Astrocyte of the hippocampus (primary cell): Measurements from ENCODE around the gene PPP1R14B.

ENCODE experiments used
- DNase-seq: peaks from one replicate; pipeline ENCODE4 v3.0.0; 2011; ENCODE audit warnings: low read depth, low spot score

PPP1R14B gene

DNA sequence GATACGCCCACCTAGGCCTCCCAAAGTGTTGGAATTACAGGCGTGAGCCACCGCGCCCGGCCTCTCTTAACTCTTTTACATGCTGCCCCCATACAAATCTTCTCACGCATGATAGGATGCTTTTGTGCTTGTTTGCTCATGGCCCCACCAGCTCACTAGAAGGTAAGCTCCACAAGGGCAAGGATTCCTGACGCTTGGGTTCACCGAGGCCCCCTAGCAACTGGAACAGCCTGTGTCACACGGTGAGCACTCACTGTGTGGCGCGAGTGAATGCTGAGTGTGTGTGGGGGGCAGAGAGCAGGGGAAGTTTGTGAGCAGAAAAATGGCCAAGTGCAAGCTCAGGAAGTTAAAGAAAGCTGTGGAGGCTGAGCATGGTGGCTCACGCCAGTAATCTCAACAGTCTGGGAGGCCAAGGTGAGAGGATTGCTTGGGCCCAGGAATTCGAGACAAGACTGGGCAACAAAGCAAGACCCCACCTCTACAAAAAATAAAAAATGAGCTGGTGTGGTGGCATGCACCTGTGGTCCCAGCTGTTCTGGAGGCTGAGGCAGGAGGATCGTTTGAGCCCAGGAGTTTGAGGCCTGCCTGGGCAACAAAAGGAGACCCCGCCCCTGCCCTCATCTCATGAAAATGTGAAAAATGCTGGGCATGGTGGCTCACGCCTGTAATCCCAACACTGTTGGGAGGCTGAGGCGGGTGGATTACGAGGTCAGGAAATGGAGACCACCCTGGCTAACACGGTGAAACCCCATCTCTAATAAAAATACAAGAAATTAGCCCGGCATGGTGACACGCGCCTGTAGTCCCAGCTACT is 35.4 kb upstream of the PPP1R14B start:
- DNase-seq = no peak

DNA sequence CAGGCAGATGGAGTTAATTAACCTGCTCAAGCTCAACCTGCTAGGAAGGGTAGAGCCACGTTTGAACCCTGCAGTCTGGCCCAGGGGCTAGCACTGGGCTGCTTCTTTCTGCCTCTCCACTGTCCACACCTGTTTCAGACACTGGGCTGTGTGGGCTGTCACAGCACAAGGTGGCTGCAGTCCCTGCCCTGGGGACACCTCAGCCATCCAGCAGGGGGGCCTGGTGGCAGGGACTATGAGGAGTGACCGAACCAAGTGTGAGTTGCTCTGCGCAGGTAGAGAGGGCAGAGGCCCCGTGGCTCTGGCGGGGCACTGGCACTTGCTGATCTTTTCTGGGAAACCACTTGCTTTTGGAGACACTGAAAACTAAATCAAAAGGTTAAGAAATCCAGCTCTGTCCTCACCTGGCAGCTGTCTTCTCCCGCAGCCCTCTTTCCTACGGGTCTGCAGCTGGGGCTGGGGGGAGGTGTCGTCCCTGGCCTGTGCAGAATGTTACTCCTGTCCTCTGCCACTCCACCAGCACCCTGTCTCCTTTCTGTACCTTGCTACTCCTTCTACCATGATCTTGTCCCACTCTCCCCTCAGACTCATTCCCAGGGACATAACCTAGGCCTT is 31.9 kb upstream of the PPP1R14B start:
- DNase-seq = no peak

DNA sequence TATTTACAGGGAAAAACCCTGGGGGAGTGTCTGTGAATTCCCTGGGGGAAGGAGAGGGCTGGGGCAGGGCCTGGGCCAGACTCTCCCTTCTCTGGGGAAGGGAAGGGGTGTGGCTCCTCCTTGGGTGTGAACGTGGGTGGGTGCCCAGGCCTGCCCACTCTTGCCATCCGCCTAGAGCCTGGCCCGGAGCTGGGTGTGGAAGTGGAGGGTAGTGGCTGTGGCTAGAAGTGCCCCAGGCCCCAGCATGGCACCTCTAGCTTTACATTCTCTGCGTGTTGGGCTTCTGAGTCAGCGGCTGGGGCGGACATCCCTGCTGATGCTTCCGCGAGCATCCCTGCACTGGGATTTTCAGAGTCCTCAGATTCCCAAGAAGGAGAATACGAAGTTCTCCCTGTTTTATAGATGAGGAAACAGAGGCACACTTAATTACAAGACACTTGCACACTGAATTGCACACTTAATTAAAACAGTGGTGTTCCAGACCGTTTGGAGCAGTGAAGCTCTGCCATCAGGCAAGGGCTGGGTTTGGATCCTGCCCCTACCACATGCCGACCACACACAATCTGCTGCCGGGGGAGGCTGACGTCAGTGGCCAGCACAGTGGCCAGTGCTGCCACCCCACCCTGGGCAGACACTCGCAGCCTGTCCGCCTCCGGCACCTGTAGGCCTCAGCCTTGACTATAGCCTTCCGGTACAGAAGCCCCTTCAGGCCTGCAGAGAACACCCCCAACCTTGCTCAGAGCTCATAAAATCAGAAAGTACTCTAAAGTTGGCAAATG is 30.1 kb upstream of the PPP1R14B start:
- no peak for DNase-seq

DNA sequence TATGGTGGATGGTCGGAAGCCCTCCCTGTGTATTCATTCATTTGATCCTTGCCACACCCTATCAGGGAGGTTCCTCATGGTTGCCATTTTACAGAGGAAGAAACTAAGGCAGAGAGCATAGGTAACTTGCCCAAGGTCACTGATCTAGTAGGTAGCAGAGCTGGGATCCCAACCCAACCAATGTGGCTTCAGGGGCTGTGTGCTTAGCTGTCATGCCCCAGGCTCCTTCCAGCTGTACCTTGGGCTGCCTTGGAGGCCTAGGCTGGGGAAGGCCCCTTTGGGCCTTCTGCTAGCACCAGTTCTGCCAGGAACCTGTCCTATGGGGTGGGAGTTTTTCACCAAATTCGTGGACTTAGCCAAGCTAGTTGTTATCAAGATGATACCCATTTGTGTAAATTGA is 29.1 kb upstream of the PPP1R14B start:
- DNase-seq = no peak

DNA sequence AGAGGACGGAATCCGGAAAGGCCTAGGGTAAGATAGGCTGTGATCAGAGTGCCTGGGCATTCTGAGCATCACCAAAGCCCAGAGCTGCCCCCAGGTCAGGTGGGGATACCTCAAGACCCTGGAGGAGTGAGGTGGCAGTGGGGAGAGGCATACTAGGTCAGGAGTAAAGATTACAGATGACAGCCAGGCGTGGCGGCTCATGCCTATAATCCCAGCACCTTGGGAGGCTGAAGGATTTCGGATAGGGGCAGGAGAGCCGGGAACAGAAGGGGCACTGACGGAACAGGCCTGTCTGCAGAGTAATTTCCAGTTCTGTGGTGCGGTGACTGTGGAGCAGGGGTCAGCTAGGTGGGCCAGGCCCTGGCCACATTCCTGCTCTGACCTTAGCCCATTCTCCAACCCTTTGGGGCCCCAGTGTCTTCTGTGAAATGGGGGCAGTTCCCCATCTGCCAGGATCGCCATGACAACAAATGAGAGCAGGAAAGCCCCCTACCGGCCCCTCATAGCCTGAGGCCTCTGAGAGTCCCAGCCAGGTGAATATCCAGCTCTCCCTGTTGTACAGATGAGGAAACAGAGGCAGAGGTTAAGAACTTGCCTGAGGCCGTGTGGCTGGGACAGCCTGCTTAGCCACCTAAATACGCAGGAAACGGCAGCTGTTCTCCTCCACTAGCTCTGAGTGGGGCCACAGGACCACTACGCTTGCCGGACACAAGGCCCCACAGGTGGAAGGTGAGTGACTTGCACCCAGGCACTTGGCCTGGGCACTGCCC is 28.5 kb upstream of the PPP1R14B start:
- DNase-seq = no peak

DNA sequence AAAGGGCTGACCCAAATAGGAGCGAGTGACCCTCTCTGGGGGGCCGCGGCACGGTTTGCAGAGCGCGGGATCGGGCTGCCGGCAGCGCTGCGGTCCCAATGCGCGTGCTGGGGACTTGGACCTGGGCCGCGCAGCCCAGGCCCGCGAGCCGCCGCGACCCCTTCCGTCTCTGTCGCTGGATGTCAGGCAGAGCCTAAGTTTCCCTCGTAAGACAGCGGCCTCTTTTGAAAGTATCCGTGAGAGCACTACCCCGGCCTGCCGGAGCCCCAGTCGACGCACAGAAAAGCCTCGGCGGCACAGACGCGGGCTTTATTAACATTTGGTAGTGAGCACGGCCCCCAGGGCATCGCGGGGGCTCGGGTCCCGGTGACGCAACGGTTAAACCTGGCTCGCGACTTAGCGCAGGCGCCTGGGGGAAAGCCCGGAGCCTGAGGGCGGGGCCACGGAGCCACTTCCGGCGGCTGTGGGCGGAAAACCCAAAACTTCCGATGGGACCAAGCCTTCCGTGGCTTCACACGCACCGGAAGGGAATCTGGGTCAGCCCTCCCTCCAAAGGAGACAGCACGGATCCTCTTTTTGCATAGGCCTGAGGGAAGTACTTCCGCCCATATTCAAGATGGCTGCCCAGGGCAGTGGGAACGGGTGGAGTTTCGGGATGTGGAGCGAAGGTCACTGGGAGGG is 22.9 kb upstream of the PPP1R14B start:
- peak; percentile 100 for DNase-seq

DNA sequence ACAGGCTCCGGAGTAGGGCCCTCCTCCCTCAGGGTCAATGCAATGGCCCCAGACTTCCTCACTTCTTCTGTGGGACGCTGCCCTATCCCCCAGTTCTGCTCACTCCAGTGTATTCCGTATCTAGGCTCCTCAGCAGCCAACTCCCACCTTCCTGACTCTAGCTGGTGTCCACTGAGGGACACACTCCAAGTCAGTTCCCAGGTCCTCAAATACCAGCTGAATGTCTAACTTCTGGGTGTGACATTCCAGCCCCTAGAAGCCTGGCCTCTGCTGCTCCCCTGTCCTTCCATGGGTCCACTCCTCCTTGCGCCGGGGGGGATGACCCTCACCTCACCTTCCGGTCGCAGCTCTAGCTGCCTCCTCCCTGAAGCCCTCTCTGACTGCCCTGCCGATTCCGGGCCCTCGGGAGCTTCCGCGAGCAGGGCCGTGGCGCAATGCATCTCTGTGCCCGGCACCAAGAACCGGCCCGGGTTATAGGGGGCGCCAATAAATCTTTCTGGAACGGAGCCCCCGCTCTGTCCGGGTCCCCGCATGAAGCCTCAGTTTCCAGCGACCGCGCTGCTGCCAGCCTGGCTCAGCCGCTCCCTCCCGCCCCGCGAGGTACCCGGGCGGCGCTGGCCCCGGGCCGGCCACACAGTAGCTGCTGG is 22.3 kb upstream of the PPP1R14B start:
- peak; percentile 58 for DNase-seq

DNA sequence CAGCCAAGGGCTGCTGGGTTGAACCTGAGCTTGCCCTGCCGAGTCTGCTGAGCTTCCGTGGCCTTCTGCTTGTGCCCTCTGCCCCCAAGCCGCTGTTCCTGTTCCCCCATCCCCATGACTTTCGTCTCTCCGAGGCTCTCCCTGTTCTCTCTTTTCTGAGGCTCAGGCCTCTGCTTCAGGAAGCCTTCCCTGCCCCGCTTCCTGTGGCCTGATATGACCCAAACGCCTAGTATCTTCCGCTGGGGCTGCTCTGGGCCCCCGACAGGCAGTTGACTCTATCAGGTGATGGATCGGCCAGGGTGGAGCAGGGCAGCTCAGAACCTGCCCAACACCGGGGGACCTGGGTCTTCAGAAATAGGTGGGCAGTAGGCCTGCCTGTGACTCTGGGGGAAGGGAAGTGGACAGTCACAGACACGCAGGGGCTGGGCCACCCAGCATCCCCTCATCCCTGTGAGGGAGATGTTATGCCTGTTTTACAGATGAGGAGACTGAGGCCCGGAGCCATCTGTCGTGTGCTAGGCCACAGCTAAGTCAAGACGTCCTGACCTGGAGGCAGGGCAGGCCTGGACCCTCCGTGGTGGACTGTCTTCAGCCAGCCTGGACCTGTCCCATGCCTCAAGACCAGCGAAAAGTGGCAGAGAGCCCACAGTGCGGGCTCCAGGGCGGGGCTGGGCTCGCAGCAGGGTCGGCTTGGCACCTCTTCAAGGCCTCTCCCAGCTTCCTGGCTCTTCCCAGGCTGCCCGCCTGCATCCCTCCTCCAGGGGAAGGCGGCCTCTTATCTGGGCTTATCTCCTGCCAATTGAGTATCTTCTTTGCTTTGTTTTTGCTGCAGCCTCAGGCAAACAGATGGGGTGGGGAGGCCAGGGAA is 21.5 kb upstream of the PPP1R14B start:
- peak; percentile 74 for DNase-seq

DNA sequence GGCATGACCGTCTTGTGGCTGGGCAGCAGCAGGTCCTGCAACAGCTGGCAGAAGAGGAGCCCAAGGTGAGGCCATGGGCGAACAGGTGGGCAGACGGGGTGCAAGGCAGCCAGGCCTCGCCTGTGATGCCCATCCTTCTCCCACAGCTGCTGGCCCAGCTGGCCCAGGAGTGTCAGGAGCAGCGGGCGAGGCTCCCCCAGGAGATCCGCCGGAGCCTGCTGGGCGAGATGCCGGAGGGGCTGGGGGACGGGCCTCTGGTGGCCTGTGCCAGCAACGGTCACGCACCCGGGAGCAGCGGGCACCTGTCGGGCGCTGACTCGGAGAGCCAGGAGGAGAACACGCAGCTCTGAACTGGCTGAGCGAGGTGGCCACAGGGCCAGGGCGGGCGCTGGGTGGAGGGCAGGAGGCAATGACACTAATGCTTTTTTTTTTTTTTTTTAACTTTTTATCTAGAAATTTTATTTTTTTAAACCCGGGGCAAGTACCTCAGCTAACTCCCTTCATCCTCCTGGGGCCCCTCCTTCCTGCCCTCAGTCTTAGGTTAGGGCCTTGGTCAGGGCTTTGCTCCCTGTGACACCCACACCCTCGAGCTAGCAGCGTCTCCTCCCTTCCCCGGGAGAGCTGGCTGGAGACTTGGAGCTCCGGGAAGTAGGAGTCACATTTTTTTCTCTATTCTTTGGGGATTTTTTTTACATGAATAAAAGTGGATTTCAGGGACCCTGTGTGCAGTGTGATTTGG is 20.6 kb upstream of the PPP1R14B start:
- DNase-seq = no peak

DNA sequence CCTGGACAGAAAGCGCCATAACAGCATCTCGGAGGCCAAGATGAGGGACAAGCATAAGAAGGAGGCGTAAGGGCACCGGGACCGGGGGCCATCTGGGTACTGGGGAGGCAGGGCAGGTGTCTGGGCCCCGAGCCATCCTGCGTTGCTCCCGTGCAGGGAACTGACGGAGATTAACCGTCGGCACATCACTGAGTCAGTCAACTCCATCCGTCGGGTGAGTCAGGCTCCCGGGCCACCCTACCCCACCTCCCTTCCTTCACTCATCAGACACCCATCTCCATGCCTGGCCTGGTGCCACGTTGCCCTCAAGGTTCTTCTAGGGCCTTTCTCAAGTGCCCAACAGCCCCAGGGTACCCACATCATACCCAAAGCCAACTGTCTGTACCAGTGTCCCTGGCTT is 19.6 kb upstream of the PPP1R14B start:
- DNase-seq = no peak

DNA sequence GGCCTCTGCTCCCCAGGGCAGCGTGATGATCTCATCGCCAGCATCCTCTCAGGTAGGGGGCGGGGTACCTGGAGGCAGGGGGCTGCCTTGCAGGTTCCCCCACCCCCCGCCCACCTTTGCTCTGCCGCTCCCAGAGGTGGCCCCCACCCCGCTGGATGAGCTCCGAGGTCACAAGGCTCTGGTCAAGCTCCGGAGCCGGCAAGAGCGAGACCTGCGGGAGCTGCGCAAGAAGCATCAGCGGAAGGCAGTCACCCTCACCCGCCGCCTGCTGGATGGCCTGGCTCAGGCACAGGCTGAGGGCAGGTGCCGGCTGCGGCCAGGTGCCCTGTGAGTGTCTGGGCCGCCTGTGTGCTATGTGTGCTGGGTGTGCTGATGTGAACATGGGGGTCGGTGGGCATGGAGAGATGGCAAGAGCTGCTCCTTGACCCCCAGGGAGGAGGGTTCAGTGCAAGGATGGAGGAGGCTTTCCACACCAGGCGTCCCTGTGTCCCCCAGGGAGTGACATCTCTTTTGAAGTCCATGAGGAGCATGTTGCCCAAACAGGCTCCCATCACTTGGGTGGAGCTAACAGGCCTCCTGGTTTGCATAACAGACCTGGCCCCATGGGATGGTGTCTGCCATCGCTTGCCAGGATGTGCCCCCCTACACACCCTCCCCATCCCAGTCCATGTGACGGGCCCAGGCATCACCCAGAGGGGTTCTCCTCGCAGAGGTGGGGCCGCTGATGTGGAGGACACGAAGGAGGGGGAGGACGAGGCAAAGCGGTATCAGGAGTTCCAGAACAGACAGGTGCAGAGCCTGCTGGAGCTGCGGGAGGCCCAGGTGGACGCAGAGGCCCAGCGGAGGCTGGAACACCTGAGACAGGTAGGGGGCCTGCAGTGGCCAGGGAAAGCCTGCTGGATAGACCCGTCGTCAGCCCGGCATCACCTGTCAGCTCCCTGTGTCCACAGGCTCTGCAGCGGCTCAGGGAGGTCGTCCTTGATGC is 18.7 kb upstream of the PPP1R14B start:
- DNase-seq = no peak

DNA sequence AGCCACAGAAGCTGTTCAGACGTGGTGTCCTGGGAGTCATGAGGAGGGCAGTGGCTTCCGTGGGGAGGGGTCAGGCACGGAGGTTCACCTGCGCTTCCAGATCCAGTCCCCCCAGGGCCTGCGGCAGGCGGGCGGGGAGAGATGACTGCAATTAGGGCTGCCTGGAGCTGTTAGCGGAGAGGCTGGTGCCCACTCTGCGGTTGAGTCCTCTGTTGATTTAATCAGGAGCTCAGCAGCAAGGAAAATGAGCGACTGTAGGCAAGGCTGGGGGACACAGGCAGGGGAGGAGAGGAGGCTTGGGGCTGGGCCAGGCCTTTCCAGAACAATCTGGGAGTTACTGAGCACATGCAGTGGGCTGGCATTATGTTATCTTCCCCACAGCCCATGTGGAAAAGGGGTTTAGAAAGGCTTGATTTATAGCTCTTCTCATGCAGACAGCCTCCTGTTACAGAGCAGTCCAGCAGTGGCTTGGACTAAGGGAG is 17.7 kb upstream of the PPP1R14B start:
- DNase-seq = no peak

DNA sequence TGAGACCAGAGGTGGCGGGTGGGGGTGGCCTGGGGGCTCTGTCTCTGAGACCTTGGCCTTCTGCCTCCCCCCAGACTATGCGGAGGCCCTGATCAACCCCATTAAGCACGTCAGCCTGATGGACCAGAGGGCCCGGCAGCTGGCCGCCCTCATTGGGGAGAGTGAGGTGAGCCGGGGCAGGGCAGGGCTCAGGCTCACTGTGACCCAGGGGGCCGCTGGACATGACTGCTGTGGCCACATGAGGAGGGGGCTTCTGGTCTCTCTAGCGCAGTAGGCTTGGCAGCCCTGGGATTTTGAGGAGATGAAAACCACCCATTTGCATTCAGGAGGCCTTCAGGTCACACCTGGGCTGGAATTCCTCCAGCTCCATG is 17.2 kb upstream of the PPP1R14B start:
- no peak for DNase-seq

DNA sequence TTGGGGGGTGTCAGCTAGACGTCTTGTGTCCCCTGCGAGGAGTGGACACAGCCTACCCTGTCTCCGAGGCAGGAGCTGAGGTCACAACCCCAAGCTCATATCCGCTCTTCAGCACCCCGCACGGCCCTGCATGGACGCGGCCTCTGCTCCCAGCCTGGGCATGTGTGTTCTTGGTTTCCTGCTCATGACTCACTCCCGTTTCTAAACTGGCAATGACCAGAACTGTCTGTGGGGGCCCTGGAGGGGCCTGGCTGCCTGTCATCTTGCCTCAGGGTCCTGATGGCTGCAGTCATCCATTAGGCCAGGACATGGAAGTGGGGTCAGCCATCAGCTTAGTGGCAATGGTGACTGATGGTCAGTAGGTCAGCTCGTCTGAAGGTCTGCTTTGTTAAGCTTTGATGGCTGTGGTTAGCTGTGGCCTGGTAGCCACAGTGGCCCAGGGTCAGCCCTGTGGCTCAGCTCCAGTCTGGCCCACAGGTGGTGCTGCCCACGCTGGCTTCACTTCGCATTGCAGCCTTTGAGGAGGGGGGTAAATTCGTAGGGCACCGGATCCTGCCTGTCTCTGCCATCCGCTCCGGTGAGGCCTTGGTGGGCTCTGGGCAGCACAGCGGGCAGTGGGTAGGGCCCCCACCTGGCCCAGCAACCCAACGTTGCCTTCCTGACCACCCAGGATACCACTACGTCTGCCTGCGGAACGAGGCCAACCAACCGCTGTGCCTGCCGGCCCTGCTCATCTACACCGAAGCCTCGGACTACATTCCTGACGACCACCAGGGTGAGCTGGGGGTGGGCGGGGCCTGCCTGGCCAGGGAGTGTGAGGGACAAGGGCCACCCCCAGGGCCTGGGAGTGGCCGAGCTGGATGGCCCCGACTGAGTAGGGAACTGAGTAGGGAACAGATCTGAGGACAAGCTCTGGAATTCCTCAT is 16.5 kb upstream of the PPP1R14B start:
- DNase-seq = peak; percentile 64

DNA sequence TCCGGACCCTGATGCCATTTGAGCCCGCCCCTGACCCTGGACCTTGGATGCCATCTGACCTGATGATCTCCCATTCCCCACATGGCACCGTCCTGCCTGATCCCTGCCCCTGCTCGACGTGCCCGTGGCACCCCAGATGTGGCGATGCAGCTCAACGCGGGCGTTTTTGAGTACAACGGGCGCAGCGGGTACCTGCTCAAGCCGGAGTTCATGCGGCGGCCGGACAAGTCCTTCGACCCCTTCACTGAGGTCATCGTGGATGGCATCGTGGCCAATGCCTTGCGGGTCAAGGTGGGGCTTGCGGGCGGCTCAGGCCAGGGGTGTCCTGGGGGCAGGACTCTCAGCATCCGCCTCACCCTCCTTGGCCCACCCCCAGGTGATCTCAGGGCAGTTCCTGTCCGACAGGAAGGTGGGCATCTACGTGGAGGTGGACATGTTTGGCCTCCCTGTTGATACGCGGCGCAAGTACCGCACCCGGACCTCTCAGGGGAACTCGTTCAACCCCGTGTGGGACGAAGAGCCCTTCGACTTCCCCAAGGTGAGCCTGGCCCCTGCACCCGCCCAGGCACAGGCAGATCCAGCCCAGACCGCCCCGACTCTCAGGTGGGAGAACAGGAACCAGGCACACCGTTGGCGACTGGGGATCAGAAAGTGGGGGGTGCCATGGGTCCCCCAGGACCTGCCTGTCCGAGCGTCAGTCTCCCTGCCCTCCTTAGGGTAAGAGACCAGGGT is 15.7 kb upstream of the PPP1R14B start:
- no peak for DNase-seq

DNA sequence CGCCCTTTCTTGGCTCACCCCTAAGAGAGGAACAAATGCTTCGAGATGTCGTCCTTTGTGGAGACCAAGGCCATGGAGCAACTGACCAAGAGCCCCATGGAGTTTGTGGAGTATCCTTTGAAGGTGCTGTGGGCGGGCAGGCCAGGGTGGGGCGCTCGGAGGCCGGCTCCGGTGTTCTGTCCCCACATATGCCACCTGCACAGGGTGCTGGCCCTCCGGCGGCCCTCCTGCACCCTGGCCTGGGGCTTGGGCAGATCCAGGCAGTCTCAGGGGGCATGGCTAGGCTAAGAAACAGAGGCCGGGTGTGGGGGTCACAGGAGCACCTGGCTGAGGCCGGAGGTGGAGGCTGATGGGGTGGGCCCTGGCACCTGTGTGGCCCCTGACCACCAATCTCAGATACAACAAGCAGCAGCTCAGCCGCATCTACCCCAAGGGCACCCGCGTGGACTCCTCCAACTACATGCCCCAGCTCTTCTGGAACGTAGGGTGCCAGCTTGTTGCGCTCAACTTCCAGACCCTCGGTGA is 14.9 kb upstream of the PPP1R14B start:
- no peak for DNase-seq
